NB4 (cell line): ENCODE results near the gene GPC4.

Source experiments
- MAX ChIP-seq: IDR thresholded peaks from 2 replicates; pipeline ENCODE4 v1.6.1; 2011; ENCODE audit warnings: low read depth, low read length
- MYC ChIP-seq: IDR thresholded peaks from 2 replicates; pipeline ENCODE4 v1.6.1; 2011; ENCODE audit warnings: low read depth, low read length
- POLR2A ChIP-seq: IDR thresholded peaks from 2 replicates; pipeline ENCODE4 v1.6.1; 2011; ENCODE audit warnings: mild to moderate bottlenecking; ENCODE audit not compliant: insufficient read length; ENCODE audit errors: extremely low read depth
- TF ChIP-seq, protein P1 (sequence below): IDR thresholded peaks from one replicate; pipeline ENCODE4 v1.5.1; 2012; ENCODE audit warnings: low read depth, low read length

GRCh38 chrX:133440797-133441163 lies 25.5 kb upstream of the GPC4 start:
- TF ChIP-seq, protein P1, sequence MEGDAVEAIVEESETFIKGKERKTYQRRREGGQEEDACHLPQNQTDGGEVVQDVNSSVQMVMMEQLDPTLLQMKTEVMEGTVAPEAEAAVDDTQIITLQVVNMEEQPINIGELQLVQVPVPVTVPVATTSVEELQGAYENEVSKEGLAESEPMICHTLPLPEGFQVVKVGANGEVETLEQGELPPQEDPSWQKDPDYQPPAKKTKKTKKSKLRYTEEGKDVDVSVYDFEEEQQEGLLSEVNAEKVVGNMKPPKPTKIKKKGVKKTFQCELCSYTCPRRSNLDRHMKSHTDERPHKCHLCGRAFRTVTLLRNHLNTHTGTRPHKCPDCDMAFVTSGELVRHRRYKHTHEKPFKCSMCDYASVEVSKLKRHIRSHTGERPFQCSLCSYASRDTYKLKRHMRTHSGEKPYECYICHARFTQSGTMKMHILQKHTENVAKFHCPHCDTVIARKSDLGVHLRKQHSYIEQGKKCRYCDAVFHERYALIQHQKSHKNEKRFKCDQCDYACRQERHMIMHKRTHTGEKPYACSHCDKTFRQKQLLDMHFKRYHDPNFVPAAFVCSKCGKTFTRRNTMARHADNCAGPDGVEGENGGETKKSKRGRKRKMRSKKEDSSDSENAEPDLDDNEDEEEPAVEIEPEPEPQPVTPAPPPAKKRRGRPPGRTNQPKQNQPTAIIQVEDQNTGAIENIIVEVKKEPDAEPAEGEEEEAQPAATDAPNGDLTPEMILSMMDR = no peak
- TF ChIP-seq POLR2A = no peak
- no peak for TF ChIP-seq MAX
- TF ChIP-seq MYC = no peak
